H1 (cell line): ENCODE results near the gene C12orf42. TPM values are rescaled to one million over a fixed set of nuclear protein-coding genes. Genes with fewer than 3 reads are reported as not detected.

Experiments
- HDAC2 ChIP-seq, 2 experiments: fragments of 300-600 bp in 1 of 2; sonication (generic) in 1 of 2; IDR thresholded peaks; 2 replicates each; pipeline ENCODE4 v1.6.1; 2011 to 2012; ENCODE audit warnings: low read depth in 2 of 2, low read length in 2 of 2, mild to moderate bottlenecking in 2 of 2, moderate library complexity in 2 of 2, borderline replicate concordance in 1 of 2, inconsistent platforms in 1 of 2
- MAFK ChIP-seq: IDR thresholded peaks from 2 replicates; pipeline ENCODE4 v1.6.1; 2012; ENCODE audit warnings: low read depth, mild to moderate bottlenecking, improper control_type of control experiment, low read length
- POLR2A ChIP-seq, 2 experiments: IDR thresholded peaks; 1 replicate in 1 of 2; 2 replicates in 1 of 2; pipeline ENCODE4 v1.6.1; 2011; ENCODE audit warnings: low read depth in 2 of 2, low read length in 2 of 2, mild to moderate bottlenecking in 2 of 2; ENCODE audit errors: control extremely low read depth in 1 of 2
- SP1 ChIP-seq: IDR thresholded peaks from 2 replicates; pipeline ENCODE4 v1.6.1; 2011; ENCODE audit warnings: low read depth, low read length
- polyA plus RNA-seq, 7 experiments: library from polyadenylated mRNA; depleted of rRNA in 3 of 7; stranded (reverse) in 5 of 7; unstranded in 2 of 7; fragments of >200 nt in 5 of 7; fragments of 200-250 nt in 2 of 7; gene quantifications; 1 replicate in 5 of 7; 2 replicates in 1 of 7; 4 replicates in 1 of 7; pipeline versions ENCODE4 v1.2.1 to v1.2.3, GENCODE V29; 2011 to 2013; ENCODE audit warnings: missing spikeins in 2 of 7, mixed read lengths in 2 of 7
- total RNA-seq: library from RNA; stranded (reverse); fragmentation: NEBNext Ultra II Directional; extraction: Animal tissue kit (Norgen Biotek cat#: 25700); gene quantifications from 2 replicates; pipeline ENCODE4 v1.2.1, GENCODE V29; 2021
- TF ChIP-seq, protein P1 (sequence below): fragments of 300-600 bp; sonication (generic); IDR thresholded peaks from 2 replicates; pipeline ENCODE4 v1.7.1; 2012; ENCODE audit warnings: low read length, moderate library complexity, mild to moderate bottlenecking, inconsistent platforms; ENCODE audit not compliant: insufficient replicate concordance

Gene C12orf42
- total and polyA plus RNA-seq, 2 of the 8 experiments (the other 6 are each of a cell fraction or from before 2014, with no cell fraction given), result 0.05 TPM; not detected in 1

DNA sequence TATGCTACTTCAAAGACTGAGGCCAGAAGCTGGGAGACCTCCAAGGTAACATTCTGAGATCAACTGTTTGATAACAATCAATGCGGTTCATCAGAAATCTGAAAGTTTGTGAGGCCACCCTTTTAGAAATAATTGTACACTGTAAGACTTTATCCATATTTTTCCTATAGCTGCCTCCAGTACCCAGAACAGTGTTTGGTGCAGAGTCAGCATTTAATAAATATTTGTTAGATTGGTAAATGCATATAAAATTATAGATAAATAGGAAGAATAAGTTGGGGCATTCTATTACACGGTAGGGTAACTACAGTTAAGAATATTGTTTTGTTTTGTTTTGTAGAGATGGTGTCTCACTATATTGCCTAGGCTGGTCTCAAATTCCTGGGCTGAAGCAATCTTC, 141.4 kb downstream of the C12orf42 start (continued):
- TF ChIP-seq, protein P1, sequence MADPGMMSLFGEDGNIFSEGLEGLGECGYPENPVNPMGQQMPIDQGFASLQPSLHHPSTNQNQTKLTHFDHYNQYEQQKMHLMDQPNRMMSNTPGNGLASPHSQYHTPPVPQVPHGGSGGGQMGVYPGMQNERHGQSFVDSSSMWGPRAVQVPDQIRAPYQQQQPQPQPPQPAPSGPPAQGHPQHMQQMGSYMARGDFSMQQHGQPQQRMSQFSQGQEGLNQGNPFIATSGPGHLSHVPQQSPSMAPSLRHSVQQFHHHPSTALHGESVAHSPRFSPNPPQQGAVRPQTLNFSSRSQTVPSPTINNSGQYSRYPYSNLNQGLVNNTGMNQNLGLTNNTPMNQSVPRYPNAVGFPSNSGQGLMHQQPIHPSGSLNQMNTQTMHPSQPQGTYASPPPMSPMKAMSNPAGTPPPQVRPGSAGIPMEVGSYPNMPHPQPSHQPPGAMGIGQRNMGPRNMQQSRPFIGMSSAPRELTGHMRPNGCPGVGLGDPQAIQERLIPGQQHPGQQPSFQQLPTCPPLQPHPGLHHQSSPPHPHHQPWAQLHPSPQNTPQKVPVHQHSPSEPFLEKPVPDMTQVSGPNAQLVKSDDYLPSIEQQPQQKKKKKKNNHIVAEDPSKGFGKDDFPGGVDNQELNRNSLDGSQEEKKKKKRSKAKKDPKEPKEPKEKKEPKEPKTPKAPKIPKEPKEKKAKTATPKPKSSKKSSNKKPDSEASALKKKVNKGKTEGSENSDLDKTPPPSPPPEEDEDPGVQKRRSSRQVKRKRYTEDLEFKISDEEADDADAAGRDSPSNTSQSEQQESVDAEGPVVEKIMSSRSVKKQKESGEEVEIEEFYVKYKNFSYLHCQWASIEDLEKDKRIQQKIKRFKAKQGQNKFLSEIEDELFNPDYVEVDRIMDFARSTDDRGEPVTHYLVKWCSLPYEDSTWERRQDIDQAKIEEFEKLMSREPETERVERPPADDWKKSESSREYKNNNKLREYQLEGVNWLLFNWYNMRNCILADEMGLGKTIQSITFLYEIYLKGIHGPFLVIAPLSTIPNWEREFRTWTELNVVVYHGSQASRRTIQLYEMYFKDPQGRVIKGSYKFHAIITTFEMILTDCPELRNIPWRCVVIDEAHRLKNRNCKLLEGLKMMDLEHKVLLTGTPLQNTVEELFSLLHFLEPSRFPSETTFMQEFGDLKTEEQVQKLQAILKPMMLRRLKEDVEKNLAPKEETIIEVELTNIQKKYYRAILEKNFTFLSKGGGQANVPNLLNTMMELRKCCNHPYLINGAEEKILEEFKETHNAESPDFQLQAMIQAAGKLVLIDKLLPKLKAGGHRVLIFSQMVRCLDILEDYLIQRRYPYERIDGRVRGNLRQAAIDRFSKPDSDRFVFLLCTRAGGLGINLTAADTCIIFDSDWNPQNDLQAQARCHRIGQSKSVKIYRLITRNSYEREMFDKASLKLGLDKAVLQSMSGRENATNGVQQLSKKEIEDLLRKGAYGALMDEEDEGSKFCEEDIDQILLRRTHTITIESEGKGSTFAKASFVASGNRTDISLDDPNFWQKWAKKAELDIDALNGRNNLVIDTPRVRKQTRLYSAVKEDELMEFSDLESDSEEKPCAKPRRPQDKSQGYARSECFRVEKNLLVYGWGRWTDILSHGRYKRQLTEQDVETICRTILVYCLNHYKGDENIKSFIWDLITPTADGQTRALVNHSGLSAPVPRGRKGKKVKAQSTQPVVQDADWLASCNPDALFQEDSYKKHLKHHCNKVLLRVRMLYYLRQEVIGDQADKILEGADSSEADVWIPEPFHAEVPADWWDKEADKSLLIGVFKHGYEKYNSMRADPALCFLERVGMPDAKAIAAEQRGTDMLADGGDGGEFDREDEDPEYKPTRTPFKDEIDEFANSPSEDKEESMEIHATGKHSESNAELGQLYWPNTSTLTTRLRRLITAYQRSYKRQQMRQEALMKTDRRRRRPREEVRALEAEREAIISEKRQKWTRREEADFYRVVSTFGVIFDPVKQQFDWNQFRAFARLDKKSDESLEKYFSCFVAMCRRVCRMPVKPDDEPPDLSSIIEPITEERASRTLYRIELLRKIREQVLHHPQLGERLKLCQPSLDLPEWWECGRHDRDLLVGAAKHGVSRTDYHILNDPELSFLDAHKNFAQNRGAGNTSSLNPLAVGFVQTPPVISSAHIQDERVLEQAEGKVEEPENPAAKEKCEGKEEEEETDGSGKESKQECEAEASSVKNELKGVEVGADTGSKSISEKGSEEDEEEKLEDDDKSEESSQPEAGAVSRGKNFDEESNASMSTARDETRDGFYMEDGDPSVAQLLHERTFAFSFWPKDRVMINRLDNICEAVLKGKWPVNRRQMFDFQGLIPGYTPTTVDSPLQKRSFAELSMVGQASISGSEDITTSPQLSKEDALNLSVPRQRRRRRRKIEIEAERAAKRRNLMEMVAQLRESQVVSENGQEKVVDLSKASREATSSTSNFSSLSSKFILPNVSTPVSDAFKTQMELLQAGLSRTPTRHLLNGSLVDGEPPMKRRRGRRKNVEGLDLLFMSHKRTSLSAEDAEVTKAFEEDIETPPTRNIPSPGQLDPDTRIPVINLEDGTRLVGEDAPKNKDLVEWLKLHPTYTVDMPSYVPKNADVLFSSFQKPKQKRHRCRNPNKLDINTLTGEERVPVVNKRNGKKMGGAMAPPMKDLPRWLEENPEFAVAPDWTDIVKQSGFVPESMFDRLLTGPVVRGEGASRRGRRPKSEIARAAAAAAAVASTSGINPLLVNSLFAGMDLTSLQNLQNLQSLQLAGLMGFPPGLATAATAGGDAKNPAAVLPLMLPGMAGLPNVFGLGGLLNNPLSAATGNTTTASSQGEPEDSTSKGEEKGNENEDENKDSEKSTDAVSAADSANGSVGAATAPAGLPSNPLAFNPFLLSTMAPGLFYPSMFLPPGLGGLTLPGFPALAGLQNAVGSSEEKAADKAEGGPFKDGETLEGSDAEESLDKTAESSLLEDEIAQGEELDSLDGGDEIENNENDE, result no peak
- TF ChIP-seq SP1 (no peak), HDAC2 (IDR thresholded peaks at IDR 0.05; ENCODE audit: borderline replicate concordance in 1 of 2, low read depth in 2 of 2, low read length in 2 of 2) (no peak), MAFK (no peak), POLR2A (IDR thresholded peaks at IDR 0.05; ENCODE audit: control extremely low read depth in 1 of 2, low read depth in 2 of 2, low read length in 2 of 2) (no peak)
